GM18861 (cell line): Measurements from ENCODE around the gene ARF1.

Experiments
- ATAC-seq: cut with Tn5 transposase; IDR thresholded peaks from one replicate; pipeline ENCODE4 v1.9.1; 2021; ENCODE audit not compliant: unreplicated experiment

ARF1 gene

DNA sequence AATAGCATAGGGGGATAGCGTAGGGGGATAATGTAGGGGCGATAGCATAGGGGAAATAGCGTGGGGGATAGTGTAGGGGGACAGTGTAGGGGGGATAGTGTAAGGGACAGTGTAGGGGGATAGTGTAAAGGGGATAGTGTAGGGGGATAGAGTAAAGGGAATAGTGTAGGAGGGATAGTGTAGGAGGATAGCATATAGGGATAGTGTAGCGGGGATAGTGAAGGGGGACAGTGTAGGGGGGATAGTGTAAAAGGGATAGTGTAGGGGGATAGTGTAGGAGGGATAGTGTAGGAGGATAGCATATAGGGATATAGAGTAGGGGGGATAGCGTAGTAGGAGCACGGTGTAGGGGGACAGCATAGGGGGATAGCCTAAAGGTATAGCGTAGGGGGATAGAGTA lies 14.1 kb upstream of the ARF1 start:
- ATAC-seq = no peak

DNA sequence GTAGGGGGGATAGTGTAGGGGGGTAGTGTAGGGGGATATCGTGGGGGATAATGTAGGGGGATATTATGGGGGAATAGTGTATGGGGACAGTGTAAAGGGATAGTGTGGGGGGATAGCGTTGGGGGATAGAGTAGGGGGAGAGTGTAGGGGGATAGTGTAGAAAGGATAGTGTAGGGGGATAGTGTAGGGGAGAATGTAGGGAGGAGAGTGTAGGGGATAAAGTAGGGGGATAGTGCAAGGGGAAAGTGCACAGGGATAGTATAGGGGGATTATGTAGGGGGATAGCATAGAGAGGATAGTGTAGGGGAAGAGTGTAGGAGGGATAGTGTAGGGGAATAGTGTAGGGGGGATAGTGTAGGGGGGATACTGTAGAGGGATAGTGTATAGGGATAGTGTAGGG lies 12.3 kb upstream of the ARF1 start:
- no peak for ATAC-seq

DNA sequence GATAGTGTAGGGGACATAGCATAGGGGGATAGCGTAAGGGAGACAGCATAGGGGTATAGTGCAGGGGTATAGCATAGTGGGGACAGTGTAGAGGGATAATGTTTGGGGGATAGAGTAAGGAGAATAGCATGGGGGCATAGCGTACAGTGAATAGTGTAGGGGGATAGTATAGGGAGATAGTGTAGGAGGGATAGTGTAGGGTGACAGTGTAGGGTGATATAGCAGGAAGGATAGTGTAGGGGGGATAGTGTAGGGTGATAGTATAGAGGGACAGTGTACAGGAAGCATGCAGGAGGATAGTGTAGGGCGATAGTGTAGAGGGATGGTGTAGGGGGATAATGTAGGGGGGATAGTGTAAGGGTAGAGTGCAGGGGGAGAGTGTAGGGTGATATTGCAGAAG lies 11.7 kb upstream of the ARF1 start:
- ATAC-seq = no peak

DNA sequence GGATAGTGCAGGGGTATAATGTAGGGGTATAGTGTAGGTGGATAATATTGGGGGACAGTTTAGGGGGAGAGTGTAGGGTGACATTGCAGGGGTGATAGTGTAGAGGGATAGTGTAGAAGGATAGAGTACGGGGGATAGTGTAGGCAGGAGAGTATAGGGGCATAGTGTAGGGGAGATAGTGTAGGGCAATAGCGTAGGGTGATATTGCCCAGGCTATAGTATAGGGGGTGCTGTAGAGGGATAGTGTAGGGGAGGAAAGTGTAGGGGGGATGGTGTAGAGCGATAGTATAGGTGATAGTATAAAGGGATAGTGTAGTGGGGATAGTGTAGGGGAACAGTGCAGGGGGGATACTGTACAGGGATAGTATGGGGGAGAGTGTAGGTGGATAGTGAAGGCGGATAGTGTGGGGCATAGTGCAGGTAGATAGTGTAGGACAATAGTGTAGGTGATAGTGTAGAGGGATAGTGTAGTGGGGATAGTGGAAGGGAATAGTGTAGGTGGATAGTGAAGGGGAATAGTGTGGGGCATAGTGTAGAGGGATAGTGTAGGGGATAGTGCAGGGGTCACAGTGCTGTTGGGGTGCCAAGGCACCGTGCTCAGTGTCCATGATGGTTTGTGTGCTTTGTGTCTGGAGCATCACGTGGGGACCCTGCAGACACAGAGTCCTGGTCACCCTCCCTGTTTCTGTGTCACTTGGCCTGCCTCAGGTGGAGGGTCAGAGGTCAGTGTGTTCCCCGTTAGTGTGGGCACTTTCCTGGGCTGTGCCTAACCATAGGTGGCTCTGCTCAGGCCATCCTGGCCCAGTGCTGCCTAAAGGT lies 10.5 kb upstream of the ARF1 start:
- ATAC-seq = no peak

DNA sequence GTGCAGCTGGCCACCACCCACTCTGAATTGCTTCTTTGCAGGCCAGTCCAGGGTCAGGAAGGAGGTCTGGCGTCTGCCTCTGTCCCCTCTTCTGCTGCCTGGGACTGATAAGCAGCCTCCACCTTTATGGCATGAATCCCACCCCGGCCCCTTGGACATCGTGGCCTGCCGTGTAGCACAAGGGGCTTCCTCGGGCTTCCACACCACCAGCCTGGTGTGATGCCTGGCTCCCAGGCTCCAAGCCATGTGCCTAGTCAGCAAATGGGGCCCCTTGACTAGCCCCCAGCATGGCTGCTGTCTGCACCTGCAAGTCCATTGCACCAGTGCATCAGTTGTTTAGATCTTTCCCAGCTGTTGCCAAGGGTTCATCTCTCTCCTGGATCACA lies 9.9 kb upstream of the ARF1 start:
- ATAC-seq = no peak

DNA sequence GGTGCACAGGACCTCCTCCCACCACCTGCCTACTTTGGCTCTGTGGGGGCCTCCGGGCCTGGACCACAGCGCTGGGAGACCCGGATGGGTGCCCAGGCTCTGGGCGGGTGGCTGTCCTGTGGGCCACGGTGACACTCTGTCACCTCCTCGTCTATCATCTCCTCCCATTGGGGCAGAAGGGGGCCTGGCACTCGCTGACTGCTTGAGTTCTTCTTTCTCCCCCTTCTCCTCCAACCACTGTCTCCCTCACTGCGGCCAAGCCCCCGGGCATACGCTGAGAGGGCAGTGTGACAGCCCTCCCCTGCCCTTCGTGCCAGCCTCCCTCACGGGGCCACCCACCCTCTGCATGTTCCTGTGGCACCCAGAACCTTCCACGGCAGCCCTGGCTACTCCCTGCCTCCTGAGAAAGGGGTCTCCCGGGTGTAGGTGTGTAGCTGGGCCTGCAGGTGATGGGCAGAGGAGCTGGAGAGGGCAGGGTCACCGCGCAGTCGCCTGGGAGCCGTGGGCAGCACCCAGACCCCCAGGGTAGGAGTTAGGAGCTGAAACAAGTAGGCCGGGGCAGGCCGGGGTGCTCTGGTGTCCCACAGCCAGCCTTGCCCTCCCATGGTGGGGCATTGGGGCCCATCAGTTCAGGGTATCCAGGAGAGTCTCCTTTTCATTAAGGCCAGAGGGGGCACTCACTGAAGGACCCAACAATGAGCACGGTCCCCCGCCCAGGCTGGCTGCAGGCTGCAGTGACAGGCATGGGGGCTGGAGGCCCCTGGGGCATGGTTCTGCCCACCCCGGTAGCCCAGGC lies 9.2 kb upstream of the ARF1 start:
- ATAC-seq = no peak

DNA sequence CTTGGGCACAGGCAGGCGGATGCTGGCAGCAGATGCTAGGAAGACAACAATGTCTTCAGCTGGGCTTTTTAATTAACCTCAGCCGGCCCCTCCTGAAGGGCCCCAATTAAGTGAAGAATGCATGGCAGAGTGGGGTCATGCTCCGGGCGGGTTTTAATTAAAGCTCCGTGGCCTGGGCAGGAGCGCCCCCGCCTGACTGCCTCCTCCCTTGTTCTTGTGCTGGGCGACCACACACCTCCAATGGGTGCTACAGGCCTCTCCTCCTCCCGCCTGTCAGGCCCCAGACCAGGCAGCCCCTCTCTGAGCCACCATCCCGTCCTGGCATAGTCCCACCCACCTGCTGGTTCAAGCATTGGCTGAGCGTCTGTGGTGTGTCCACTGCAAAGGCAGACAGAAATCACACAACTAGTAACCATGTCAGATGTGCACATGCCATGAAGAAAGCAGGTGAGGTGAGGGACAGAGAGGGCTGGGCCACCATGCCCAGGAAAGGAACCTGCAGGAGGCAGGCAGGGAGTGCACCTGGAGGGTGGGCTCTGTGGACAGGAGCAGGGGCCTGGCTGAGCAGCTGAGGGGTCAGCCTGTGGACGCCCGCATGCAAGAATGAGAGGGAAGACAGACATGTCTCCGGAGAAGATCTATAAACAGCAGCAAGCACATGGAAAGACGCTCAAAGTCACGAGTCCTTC lies 8.5 kb upstream of the ARF1 start:
- ATAC-seq = no peak

DNA sequence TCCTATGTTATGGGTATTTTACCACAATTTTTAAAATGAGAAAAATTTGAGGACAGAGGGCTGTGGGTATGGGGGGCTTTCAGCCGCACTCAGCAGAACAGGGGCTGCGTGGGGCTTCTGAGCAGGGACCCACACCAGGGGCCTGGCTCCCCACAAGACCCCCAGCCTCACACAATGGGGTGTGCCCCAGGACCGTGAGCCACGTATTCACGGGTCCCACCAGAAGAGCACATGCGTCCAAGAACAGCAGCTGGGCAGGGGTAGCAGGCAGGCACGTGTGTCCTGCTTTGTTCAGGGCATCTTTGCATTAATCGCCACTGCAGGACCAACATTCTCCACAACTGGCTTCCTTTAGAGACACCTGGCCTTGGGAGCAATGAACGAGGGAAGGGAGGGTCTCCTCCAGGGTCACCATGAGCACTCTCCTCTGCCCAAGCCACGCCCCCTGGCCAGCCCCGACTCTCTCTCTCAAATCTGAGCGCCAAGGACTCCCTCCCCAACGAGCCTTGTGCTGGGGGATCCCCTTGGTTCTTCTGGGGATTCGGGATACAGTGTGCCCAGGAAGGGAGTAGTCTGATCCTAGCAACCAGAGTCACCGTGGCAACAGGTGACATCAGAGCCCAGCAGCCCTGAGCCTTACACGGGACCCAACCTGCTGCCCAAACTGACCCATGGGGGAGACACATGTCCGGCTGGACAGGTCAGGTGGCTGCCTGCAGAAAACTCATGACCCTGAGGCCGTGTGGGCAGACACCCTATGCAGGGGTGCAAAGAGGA lies 7.4 kb upstream of the ARF1 start:
- no peak for ATAC-seq

DNA sequence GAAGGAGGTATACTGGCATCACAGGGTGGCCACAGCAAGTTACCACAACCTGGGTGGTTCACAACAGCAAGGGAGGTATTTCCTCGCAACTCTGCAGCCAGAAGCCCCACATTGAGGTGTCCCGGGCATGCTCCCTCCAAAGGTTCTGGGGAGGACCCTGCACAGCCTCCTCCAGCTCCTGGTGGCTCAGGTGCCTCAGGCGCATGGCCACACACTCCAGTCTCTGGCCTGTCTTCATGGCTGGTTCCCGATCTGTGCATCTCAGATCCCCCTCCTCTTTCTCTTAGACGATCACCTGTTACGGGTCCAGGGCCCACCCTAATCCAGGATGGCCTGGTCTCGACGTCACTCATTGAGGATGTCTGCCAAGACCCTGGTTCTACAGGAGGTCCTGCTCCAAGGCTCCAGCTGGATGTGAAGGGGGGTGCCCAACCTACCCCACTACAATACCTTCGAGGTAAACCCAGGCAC lies 6.7 kb upstream of the ARF1 start:
- ATAC-seq = no peak

DNA sequence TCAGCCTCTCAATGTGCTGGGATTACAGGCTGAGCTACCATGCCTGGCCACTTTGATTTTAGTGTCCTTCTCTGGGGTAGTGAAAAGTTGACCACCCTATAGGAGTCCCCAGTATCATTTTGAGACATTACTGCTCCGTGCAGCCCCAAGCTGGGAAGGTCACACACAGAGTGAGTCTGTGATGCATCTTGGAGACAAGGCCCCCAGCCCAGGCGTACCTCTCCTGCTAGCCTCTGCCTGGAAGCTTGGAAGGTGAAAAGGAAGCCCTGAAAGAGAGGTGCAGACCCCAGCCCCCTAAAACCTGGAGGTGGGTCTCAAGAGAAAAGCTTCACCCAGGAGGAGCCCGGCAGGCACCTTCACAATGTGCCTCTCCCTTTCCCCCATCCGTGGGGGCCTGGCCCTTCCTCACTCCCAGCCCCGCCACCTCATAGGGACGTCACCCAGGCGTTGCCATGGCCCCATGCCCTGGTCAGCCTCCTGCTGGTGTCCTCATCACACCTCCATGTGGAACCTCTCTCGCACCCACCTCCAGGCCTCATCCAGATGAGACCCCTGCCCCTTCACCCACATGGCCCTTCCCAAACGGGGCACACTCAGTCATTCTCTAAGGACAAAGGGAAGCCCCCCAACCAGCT lies 5.6 kb upstream of the ARF1 start:
- ATAC-seq = no peak

DNA sequence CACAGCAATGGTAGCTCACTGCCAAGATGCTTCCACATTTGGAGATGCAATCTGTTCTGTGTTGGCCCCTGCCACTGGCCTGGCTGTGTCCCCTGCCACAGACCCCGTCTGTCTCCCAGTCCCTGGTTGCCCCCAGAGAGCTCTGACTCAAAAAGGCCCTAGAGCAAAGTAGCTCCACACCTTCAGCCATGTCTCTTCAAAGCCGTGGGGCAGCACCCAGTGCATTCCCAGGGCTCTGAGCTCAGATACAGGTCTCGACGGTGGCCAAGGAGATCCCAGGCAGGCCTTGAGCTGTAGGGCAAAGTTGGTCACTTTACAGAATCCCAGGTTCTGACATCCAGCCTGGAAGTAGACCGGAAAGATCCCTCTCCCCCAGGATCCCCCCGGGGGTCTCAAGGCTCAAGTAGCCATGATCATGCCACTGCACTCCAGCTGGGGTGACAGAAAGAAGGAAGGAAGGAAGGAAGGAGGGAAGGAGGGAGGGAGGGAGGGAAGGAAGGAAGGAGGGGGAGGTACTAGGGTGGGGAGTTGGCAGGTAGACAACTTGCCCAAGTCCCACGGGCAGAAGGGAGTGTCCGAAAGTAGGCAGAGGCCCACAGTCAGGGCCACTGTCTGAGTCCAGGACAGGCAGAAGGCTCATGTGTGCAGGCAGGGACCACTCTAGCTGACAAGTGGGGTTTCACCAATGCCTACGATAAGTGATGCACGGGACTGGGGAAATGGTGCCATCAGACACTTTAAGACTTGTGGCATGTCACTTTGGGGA lies 4.8 kb upstream of the ARF1 start:
- no peak for ATAC-seq

DNA sequence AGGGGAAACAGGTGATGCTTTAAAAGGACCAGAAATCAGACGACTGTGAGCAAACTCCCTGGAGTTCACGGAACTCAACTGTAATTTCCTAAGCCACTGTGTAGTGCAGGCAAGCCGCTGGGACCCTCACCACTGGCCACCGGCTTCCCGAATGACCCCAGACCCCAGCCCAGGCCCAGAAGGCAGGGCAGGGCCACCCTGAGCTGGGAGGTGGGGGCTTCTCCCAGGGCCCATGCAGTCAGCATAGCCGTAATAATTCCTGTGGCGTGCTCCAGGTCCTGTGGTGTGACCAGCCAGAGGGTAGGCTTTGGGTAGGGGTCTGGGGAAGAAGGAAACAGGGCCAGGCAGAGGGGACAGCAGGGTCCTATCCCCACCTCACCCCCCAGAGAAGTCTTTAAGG lies 3.5 kb upstream of the ARF1 start:
- no peak for ATAC-seq

DNA sequence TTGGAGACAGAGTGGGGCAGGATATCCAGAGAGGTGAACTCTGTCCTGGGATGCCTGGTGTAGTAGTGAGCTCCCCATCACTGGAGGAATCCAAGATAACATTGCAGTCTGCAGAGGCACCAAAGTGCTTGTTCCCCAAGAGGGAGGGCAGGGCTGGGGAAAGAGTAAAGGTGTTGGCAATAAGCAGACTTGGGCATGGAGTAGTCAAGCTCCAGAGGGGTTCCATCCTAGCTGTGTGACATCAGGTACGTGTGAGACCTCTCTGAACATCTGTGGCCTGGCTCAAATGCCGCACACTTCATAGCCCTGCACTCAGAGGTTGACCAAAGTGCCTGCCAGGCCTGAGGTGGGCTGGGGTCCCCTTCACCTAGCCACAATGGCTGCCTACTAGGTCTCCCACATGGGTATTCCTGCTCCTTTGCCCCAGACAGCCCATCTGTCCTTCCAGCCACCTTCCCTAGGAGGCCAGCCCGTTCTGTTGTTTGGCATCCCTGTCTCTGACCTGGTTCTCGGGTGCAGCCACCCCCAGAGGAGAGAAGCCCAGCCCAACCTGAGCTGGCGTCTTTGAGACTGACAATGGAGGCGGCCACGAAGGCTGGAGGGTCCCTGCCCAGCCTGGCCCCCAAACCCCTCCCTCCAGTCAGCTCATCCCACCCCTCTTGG lies 2.8 kb upstream of the ARF1 start:
- no peak for ATAC-seq

DNA sequence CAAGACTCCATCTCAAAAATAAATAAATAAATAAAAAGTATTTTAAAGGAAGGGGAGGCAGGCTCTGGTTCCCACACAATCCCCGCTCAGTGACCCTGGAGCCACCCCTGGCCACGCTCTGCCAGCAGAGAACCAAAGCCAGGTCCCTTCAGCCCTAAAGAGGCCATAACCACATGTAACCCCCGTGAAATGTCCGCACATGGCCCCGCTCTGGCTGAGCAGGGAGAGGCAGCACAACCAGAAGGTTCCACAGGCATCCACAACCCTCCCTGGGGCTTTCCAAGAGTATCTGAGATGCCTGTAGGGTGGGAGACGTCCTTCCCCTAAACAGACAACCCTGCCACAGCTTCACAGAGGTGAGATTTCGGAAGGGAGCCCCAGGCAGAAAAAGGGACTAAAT lies 1.4 kb upstream of the ARF1 start:
- no peak for ATAC-seq

DNA sequence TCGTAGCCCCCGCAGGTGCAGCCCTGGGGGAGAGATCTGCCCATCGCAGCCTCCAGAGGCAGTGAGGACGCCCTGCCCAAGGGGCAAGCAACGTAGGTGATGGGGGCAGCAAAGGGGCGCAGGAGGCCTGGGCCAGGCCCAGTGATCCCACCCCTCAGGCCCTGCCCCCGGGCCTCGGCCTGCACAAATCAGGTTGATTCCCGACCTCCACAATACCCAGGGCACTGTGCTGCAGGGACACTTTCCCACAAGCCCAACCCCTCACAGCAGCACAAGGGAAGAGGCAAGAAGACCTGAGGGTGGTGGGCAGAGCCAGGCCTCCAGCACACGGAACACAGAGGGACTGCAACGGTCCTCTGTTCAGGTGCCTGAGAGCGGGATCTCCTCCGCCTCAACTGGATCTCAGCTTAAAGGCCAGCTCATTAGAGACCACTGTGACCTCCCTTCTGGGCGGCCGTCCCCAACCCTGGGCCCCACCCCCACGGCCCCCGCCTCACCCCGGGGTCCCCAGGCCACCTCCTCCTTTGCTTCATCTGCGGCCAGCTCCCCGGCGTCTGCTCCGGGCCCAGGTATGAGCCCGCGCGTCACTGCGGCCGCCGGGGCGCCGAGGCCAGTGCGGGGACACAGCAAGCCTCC lies 812 bp upstream of the ARF1 start:
- peak; percentile 4 for ATAC-seq

DNA sequence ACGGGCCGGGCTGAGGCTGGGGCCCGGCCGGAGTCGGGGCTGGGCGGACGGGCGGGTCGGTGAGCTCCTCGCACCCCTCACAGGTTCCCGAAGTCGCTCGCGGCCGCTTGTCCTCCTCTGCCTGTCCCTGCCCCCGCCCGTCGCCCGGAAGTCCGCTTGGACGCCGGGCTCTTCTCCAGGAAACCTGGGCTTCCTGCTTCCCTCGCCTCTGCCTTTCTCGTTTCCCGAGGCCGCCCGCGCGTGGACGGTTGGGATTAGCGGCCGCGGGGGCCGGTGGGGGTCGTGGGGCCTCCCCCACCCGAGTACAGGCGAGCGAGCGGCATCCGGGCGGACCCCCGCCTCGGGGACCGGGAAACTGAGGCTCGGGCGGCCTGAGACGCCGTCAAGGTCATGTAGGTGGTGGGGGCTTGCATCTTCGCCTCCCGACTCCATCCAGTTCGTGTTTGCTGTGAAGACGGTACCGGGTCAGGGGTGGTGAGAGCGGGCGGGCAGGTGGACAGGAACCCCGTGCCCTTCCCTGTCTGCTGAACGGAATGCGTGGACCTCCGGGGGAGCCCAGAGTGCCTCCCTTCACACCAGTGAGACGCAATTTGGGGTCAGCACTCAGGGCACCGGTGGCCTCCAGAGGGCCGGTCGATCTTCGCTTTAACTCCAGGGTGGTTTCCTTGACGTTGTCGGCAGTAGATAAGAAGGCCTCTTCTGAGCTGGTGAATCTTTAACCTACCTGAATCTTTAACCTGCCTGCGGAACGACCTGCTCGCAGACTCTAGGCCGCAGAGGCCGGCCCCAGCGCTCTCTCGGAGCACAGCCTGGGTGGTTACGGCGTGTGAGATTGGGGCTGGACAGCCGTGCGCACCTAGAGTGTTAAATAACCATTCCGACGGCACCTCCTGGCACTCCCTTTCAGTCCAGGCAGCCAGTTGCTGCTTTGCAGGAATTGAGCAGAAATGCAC lies 686 bp downstream of the ARF1 start:
- peak; percentile 4 for ATAC-seq

DNA sequence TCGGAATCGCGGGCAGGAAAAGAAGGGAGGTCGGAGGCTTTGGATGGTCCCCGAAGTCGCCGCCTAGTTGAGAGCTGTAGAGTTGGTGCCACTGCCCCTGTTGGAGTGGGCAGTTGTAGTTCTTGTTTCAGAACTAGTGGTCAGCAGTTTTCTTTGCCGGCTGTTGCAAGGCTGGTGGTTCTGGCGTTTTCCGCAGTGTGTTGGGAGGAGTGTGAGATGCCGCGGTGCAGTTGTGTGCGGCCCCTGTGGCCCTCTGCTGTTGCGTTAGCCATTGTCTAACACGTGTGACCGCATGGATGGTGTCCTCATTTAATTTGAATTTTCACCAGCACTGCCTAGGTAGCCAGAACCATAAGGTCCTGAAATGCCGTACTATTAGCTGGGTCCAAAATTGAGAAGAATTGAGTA lies 1.4 kb downstream of the ARF1 start:
- ATAC-seq = no peak

DNA sequence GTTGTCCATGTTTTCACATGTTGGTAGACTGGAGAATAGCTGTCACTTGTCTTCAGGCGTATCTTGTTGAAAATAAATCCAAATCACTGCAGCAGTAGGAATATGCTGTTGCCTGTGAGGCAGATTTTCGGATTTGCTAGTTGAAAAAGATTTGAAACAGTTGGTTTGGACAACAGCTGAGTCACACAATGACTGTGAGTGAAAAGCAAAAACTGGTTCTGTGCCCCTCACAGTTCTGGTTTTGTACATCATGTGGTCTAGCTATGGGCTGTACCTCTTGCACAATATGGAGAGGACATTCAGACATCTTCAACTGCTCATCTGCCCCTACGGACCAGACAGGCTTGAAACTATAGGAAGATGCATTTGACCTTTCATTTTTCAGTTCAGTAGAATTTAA lies 1.8 kb downstream of the ARF1 start:
- ATAC-seq = no peak
